NCI-H69 (cell line): Measurements from ENCODE around the gene SLA2.
"Not testable (repeated sequence)": the region's sequence is repeated elsewhere in the genome, so short reads cannot be mapped to it uniquely, and the experiment has no call there.

Experiments
- DNase-seq: peaks from one replicate; lab custom pipeline; 2025; lab: John Stamatoyannopoulos, UW

Gene SLA2

DNA sequence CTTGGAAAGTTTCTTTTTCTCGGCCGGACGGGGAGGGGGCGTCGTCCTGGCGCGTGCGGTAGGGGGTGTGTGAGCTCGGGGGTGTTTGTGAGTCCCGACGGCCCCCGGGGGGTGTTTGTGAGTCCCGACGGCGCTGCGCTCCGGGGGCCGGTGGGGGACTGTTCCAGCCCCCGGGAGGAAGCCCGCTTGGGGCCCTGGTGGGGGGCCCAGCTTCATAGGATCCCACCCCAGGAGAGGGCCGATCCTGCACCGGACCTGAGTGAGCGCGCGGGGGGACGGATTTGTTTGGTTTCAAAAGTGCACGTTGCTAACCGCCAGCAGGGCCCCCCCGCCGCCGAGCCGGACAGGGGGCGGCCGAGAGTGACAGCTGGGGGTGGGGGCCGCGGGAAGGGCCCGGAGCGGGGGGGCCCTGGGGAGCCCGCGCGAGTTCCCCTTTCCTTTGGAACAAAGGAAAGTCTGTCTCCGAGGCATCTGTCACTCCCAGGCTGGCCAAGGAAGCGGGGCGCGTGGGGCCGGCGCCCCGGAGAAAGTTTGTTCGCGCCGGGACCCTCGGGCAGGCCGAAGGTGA lies 72.1 kb downstream of the SLA2 start:
- peak; percentile 57 for DNase-seq

DNA sequence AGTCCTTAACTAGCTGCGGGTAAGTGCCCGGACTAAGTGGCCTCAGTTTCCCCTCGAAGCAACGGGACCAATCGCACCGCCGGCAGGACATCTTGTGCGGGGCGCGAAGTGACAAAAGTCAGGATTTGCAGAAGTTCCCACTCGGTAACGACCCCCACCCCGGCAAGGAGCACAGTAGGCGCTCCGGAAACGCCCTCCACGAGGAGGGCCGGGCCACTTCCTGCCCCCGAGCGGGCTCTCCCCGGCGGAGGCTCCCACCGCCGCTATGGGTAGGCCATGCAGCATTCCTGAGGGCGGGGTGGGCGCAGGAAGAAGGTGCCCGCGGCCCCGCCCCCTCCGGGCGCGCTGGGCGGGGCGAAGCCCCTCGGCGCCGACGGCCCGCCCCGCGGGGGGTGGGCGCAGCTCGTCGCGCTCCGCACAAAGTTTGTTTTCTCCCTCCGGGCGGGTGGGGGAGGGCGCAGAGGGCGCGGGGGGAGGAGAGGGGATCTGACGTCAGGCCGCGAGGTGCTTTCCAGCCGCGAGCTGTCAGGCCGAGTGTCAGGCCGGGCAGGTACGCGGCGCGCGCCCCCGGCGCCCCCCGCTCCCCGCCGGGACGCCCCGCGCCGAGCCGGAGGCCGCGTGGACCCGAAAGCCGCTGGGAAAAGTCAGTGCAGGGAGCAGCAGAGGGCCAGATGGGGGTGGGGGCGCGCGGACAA lies 72.7 kb downstream of the SLA2 start, which contains the start of gene TGIF2:
TGIF2 (plus strand) TSS at position 495 of the 695 bp plus-strand sequence. CDS start 5,178 bp downstream, outside the sequence.
- peak; percentile 89 for DNase-seq

DNA sequence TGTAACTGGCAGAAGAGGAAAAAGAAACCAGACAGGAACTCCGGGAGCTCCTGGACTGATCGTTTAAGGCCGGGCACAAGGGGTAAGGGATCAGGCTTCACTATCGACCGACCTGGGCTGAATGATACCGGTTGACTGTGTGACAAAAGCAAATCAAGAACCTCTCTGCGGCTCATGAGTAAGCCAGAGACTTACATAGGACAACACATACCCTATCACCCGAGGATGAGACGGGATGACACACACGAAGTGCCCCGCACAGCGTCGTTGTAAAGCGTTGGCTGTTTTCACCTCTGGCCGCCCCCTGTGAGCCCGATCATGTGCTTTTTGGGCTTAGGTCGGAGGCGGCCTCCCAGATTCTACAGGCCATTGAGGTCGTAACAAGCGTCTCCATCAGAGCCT lies 73.3 kb downstream of the SLA2 start:
- no peak for DNase-seq

DNA sequence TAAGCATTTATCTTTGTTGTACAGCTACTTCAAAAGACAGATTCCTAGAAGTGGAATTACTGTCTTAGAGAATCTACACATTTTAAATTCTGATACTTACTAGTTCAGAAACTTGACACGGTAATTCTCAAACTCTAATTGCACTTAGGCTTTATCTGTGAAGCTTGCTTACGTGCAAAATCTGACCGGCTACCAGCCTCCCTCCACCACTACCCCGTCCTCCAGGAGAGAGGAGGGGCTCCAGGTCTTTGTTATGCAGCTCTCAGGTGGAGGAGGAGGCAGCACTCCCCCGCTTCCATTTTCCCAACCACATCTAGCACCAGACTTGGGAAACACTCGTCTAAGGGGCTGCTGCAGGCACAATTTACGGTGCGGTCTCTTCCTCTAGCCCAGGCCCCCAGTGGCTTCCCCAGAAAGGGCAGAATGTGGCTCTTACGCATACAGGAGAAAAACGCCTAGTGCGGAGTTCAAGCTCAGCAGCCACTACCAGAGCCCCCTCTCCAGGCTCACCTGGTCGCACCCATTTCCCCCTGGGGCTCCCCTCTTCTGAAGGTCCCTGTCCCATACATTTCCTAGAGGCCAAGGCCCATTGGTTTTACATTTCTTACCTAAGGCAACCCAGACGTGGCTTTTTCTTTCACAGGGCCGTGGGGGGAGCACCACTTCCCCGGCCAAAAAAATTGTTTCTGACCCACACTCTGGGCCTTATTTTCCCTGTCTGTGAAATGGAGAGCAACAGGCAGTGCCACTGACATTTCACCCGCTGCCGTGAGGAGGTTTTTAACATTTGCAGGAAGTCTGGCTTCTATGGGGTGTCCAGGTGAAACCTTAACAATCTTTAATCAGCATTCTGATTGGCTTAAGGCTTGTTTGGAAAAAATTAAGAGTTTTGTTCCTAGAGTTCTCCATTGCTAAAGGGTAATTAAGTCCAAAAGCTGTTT lies 74.2 kb downstream of the SLA2 start:
- no peak for DNase-seq

DNA sequence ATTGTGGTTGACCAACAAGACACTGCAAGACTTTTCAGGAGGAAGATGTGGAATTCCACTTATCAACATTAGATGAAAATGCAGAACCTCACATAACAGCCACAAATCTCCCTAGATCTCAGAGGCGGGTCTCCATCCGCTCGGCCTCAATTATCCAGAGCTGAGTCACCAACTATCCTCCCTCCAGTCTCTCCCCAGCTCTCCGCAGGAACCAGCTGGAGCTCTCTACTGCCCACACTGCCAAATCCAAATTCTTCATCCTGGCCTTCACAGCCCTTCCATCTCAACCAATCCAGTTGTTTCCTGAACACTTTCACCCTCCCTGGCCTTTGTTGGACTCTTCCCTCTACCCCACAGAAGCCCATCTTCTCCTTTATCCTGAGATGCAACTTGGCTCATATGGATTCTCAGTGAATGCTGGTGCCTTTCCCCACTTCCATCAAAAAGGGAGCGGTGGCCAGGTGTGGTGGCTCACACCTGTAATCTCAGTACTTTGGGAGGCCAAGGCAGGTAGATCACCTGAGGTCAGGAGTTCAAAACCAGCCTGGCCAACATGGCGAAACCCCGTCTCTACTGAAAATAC lies 76.1 kb downstream of the SLA2 start:
- peak; percentile 10 for DNase-seq

DNA sequence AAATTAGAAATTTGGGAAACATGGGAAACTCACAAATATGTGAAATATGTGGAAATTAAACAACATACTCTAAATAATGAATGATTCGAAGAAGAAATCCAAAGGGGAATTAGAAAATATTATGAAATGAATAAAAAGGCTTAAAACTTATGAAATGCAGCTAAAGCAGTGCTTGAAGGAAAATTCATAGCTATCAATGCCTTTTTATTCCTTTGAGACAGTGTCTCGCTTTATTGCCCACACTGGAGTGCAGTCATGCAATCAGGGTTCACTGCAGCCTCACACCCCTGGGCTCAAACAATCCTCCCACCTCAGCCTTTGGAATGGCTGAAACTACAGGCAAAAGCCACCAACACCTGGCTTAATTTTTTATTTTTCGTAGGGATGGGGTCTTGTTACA lies 80.5 kb downstream of the SLA2 start:
- DNase-seq = no peak

DNA sequence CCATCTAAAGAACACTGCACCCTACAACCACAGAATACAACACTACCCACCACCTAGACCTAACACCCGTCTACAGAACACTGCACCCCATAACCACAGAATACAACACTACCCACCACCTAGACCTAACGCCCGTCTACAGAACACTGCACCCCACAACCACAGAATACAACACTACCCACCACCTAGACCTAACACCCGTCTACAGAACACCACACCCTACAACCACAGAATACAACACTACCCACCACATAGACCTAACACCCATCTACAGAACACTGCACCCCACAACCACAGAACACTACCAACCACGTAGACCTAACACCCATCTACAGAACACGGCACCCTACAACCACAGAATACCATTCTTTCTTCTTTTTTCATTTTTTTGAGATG lies 81.3 kb downstream of the SLA2 start:
- not testable (repeated sequence) for DNase-seq

DNA sequence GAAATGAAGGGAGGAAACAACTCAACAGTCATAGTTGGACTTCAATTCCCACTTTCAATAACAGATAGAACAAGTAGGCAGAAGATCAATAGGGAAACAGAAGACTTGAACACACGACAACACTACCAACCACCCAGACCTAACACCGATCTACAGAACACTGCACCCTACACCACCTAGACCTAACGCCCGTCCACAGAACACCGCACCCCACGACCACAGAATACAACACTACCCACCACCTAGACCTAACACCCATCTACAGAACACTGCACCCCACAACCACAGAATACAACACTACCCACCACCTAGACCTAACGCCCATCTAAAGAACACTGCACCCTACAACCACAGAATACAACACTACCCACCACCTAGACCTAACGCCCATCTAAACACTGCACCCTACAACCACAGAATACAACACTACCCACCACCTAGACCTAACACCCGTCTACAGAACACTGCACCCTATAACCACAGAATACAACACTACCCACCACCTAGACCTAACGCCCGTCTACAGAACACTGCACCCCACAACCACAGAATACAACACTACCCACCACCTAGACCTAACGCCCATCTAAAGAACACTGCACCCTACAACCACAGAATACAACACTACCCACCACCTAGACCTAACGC lies 81.8 kb downstream of the SLA2 start:
- DNase-seq = not testable (repeated sequence)

DNA sequence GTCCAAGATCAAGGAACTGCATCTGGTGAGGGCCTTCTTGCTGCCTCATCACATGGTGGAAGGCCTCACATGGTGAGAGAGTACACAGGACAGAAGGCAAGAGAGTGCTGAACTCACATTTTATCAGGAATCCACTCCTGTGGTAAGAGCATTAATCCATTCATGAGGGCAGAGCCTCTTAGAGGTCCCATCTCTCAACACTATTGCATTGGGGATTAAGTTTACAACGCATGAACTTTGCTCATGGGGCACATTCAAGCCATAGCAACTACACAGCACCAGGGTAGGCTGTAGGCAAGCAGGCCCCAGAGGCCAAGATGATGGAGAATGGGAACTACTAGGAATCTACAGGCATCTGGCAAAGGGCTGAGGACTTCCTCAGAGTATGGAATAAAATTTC lies 82.6 kb downstream of the SLA2 start:
- no peak for DNase-seq

DNA sequence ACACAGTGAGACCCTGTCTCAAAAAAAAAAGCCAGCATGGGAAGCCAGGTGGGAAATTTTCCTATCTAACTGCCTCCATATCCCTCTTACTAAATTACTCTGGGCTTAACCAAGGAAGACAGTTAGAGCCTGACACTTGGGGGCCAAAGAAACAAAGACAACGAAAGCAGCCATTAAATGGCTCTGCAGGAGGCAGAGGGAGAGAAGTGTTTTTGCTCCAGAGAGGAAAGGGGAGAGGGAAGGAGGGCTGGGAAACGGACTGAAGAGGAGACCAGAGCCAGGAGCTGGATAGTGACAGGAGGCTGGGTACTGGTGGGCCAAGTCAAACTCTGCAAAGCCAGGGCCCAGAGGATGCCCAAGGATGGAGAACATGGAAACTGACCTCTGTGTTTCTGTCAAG lies 83.3 kb downstream of the SLA2 start:
- peak; percentile 27 for DNase-seq
